GM18526 (cell line): ENCODE results near the gene AJAP1.

ENCODE experiments used
- POLR2A ChIP-seq: IDR thresholded peaks from 3 replicates; pipeline ENCODE4 v1.6.1; 2011; ENCODE audit not compliant: insufficient read length; ENCODE audit errors: extremely low read depth

AJAP1 gene

DNA sequence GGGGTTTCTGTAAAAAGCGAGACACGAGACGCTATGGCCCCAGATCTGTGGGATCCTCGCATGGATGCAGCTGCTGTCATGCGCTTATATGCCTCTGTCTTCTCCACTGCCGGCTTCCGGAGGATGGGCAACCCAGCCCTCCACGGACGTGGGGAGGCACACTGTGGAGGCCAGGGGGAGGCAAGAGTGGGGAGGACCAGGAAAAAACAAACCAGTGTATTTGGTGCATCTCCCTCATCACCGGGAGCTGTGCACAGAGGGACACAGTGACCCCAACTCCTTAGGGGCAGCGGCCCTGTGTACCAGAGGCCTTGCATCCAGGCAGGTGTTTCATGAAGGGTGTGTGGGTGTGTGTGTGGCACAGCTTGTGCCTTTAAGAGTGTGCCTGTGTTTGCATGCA, 95.0 kb downstream of the AJAP1 start:
- TF ChIP-seq POLR2A, result no peak

DNA sequence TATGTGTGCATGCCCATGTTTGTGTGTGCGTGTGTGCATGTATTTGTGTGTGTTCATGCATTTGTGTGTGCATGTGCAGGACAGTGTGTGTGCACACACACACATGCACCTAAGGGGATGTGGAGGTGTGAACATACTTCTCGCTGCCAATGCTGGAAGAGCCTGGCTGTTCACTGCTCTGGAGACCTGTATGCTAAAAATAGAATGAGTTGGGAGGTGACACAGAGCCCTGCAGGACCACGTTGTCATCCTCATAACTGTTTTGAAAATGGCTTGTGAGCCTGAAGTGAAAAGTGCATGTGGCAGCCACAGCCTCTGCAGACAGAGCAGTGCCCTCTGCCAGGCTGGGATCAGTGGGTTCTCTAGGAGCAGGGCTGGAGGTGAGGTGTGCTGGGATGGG, 95.8 kb downstream of the AJAP1 start:
- no peak for TF ChIP-seq POLR2A

GRCh38 chr1:4752059-4752458, 97.7 kb downstream of the AJAP1 start:
- no peak for TF ChIP-seq POLR2A

- no peak for TF ChIP-seq POLR2A
These were observed 100.4 kb downstream of the AJAP1 start for GRCh38 chr1:4754816-4755215.

DNA sequence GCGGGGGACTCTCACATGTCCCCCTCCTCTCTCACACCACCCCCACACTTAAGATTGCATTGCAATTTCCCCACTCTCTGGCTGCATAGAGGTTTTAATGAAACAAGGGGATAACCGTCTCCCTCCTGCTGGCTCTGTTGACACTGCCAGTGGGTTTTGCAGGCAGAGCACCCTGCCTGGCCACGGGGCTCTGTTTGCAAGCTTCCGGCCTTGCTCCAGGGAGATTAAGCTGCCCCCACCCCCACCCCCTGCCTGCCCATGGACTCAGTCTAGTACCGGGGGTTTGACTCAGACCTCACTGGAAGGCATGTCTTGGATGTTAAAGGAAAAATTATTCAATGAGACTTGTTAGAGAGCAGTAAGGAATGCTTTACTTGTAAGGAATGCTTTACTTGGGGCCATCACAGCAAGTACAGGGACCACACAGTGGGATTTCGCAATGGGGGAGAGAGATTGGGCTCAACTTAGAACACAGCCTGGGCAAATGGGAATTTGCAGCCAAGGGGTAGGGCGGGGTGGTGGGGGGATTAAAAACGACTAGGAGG, 101.0 kb downstream of the AJAP1 start:
- no peak for TF ChIP-seq POLR2A

GRCh38 chr1:4755864-4756504, 101.6 kb downstream of the AJAP1 start:
- TF ChIP-seq POLR2A, result no peak

DNA sequence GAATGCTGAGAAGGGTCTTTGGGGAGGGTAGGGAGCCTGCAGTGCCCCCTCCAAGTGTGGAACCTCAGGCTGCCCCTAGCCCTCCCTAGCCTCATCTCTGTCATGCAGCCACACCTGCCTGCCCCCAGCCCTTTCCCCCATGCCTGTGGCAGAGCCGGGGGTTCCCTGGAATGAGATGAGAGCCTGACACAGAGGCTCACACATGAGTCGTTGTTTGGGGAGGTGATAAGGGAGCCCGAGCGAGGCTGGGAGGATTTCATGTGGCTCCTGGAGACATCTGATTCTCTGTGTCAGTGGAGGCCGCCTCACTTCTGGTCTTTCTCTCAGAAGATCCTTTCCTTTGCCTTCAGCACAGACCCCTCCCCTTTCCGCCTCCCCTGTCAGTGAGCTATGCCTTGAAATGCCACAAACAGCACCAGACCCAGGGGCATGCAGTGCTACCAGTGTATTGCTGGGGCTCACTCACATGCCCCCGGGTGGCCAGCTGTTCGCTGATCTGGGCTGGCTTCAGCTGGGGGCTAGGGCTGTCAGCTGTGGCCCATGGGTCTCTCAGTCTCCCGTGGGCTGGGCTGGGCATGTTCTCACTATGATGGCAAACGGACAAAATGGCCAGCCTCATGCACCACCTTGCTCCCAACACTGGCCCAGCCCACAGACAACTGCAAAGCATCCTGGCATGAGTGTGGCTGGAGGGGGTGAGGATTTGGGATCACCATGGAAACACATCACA, 102.6 kb downstream of the AJAP1 start:
- no peak for TF ChIP-seq POLR2A

DNA sequence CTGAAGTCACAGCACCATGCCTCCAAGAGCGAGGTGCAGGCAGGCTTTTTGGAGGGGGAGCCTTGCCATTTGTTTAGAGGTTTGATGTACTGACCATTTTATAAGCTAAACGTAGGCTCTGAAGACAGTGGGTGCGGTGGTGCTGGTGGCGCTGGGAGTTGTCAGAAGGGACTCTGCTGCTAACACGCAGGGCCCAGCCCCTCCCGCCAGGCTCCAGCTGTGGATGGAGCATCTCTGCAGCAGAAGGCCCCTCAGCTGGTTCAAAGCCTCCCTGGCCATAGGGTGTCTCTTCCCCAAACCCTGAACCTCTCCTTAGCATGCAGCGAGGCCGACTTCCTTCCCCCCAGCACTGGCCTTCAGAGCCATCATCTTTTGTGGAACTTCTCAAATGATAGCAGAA, 105.3 kb downstream of the AJAP1 start:
- TF ChIP-seq POLR2A, result no peak

DNA sequence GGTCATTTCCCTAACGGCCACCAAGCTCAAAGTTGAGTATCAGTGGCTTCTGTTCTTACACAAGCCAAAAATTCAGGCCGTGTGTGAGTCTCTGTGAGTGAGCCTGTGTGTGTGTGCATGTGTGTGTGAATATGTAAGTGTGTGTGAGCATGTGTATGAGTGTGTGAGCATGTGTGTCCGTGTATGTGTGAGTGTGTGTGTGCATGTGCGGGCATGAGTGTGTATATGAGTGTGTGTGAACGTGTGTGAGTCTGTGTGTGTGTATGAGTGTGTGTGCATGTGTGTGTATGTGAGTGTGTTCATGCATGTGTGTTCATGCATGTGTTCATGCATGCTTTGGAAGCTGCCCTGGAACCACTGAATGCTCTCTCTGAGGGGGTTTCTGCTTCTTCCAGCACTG, 105.7 kb downstream of the AJAP1 start:
- TF ChIP-seq POLR2A, result no peak

DNA sequence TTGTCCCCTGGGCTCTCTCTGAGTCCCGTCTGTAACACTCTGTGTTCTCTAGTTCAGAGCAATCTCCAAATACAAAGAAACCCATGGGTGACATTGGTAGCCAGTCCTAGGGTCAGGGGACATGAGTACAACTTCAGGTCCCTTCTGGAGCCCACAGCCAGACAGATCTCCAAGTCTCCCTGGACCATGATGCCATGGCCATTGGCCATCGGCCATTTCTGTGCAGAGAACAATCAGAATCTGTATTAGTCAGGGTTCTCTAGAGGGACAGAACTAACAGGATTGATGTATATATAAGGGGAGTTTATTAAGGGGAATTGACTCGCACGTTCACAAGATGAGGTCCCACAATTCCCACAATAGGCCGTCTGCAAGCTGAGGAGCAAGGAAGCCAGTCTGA, 106.9 kb downstream of the AJAP1 start:
- no peak for TF ChIP-seq POLR2A

GRCh38 chr1:4762146-4762545, 107.7 kb downstream of the AJAP1 start:
- TF ChIP-seq POLR2A, result no peak

DNA sequence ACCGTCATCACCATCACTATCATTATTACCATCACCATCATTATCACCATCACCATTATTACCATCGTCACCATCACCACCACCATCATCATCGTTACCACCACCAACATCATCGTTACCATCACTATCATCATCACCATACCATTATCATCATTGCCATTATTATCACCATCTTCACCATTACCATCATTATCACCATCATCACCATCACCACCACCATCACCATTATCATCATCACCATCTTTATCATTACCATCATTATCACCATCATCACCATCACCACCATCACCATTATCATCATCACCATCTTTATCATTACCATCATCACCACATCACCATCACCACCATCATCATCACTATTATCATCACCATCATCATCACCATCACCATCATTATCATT, 112.9 kb downstream of the AJAP1 start:
- TF ChIP-seq POLR2A, result no peak

GRCh38 chr1:4768553-4768952, 114.1 kb downstream of the AJAP1 start:
- no peak for TF ChIP-seq POLR2A

DNA sequence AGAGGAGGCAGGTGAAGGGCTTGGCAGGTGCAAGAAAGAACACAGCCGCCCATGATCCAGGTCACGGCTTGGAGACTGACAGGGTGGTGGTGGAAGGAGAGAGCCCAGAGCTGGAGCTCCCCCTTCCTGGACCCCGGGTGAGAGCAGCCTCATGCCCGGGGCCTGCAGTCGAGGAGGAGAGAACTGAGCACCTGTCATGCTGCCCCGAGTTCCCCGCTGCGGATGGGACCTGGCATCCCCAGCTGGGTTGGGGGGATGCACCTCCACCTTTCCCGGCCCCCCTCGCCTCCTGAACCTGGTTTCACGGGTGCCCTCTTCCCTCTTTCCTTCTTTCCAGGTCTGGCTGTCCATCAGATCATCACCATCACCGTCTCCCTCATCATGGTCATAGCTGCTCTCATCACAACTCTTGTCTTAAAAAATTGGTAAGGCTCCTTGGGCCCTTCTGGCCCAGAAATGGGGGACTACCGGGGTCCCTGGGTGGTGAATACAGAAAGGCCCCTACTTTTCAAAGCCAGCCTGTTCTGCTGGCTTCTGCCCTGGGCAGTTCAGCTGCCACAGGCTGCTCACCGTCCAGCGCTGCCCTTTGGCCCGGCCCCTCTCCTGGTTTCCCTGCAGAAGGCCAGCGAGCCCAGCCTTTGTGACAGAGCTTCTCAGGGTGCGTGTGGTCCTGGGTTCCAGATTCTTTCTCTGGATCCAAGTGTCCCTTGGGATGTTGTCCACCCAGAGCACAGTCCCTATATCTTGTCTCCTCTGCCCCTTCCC, 115.3 kb downstream of the AJAP1 start:
- TF ChIP-seq POLR2A, result no peak

DNA sequence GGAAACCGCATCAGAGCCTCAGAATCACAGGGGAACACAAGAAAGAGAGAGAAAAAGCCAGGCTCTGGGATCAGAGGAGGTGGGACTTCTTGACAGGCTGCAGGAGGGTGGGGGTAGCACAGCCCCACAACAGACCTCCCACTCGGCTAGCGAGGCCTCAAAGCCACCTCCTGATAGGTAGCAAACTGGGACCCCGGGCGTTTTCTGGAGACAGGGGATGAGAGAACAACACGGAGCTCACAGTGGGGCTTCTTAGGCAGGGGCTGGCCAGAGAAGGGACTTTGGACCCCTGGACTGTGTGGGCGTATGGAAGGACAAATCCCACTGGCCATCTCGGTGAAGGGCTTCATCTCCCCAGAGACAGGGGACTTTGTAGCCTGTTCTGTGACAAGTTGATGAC, 116.3 kb downstream of the AJAP1 start:
- no peak for TF ChIP-seq POLR2A

- TF ChIP-seq POLR2A, result no peak
These were observed 116.9 kb downstream of the AJAP1 start for GRCh38 chr1:4771267-4771666.
